Hematopoietic multipotent progenitor cell treated with erythropoietin and hydrocortisone succinate and interleukin-3 and kit ligand, for 15 days (in vitro differentiated cells): Measurements from ENCODE around the gene NIPSNAP2.
"Not testable (repeated sequence)": the region's sequence is repeated elsewhere in the genome, so short reads cannot be mapped to it uniquely, and the experiment has no call there.

ENCODE experiments used
- DNase-seq: peaks from one replicate; pipeline ENCODE4 v3.0.0-alpha.2; 2015; ENCODE audit warnings: low spot score

Gene NIPSNAP2

DNA sequence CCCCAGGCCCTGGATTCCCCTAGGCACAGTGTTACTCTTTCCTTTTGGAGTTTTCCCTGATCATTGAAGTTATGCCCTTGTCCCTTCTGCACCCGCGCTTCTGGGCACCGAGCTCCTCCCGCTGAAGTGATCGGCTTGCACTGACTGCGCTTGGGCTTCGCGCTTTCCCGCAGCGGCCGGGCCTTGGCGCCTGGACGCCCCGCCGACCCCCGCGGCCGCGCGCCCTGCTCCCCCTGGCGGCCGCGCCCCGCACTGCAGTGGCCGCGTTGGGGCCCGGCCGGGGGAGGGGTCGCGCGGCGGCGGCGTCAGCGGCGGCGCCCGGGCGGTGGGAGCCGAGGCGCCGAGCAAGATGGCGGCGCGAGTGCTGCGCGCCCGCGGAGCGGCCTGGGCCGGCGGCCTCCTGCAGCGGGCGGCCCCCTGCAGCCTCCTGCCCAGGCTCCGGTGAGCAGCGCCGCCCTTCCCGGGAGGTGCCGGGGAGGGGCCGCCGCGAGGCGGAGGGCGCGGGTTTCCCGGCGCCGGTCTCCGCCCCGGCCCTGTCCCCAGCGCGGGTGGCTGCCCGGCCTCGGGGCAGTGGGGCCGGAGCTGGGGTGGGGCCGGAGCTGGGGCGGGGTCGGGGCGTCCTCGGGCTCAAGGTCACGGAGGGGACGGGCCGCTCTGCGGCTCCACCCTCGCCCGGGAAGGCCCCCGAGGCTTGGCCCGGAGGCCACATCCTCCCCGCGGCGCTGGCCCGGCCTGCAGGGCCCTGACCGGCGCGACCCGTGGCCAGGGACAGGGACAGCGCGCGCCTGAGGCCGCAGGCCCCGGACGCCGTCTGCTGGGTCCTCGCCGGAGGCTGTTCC, at the start of gene NIPSNAP2:
Gene NIPSNAP2 (plus strand): TSS at position 325 of the 839 bp plus-strand sequence. CDS start 25 bp downstream, at position 350.
- DNase-seq: peak; percentile 57

DNA sequence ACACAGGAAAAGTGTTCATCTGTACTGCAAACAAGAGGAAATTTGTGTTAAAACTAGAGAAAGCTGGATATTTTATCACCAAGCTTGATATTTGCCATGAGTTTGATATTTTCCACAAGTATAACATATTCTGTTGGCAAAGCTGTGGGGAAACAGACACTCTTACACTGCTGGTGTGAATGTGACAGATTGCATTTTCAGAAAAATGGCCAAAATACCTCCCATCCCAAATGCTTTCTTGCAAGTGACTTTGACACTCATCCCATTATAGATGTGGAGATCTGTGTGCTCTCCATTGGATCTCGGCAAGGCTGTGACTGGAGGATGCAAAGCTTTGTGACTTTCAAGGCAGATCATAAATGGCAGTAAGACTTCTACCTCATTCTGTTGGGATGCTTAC, 46.6 kb upstream of the NIPSNAP2 start:
- DNase-seq: no peak

DNA sequence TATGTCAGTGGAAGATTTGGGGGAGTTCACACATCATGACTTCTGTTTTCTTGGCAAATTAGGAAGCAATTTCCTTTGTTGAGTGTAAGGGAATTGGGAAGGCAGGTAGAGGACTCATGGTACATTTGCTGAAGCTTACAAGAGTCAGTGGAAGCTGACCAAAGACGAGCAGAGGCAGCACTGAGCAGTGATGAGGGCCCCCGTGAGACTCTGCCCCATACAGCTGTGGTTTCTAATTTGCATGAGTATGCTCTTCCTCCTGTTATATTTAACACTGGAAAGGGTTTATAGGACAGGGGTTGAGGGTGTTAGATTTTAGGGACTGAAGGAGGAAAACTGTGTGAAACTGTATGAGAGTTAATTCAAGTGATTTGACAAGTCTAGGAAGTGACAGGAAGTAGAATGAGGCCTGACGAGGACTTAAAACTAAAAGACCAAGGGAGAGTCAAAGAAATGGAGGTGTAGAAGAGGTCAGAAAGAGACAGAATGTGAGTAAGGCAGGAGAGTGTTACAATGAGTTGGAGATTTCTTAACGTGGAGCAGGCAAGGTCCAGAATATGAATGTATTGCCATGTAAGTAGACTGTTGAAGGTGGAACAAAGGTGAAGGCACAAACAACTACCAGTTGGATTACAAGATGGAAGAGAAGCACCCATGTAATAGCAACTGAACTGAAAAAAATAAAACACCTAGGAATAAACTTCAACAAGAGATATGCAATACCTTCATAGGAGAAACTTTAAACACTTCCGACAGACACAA, 36.2 kb upstream of the NIPSNAP2 start:
- no peak for DNase-seq

DNA sequence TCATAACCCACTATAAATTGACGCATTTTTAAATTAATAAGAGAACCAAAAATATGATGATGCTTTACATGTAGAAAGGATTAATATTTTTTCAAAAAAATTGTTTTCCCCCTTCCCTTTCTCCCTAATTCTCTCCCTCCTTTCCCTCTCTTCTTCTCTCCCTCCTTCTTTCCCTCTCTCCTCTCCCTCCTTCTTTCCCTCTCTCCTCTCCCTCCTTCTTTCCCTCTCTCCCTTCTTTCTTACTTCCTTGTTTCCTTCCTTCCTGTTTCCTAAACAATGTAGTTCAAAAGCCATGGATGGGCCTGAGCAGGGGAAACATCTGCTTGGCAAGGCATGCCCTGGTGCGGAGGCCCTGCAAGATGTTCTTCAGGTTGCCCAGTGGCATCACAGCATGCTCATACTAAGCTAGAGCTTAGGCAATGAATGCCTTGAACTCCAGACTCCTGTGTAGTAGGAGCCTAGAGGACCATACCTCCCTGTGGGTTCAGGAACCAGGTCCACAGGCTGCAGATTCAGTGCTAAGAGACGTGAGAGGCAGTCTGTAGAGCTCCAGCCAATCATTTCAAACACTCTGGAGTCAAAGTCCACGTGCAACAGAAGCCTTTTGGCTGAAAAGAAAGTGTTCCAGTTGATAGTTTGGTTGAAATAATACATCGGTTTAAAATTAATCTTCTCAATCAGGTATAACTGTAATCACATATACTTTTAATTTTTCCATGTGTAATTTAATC, 32.8 kb upstream of the NIPSNAP2 start:
- no peak for DNase-seq

DNA sequence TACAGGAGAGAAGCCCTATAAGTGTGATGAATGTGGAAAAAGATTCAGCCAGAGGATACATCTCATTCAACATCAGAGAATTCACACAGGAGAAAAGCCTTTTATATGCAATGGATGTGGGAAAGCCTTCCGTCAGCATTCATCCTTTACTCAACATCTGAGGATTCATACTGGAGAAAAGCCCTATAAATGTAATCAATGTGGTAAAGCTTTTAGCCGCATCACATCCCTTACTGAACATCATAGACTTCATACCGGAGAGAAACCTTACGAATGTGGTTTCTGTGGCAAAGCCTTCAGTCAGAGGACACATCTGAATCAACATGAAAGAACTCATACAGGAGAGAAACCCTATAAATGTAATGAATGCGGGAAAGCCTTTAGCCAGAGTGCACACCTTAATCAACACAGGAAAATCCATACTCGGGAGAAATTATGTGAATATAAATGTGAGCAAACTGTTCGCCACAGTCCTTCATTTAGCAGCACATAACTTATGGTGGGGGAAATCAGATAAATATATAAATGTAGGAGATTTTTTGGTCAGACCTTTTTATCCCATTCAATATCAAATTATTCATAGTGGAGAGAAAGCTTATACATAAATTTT, 24.8 kb upstream of the NIPSNAP2 start:
- no peak for DNase-seq

DNA sequence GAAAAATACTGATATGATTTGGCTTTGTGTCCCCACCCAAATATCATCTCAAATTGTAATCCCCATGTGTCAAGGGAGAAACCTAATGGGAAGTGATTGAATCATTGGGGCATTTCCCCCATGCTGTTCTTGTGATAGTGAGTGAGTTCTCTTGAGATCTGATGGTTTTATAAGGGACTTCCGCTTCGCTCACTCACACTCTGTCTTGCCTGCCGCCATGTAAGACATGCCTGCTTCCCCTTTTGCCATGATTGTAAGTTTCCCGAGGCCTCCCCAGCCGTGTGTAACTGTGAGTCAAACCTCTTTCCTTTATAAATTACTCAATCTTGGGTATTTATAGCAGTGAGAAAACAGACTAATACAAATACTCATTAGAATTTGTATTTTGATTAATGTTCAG, 17.8 kb upstream of the NIPSNAP2 start:
- no peak for DNase-seq

DNA sequence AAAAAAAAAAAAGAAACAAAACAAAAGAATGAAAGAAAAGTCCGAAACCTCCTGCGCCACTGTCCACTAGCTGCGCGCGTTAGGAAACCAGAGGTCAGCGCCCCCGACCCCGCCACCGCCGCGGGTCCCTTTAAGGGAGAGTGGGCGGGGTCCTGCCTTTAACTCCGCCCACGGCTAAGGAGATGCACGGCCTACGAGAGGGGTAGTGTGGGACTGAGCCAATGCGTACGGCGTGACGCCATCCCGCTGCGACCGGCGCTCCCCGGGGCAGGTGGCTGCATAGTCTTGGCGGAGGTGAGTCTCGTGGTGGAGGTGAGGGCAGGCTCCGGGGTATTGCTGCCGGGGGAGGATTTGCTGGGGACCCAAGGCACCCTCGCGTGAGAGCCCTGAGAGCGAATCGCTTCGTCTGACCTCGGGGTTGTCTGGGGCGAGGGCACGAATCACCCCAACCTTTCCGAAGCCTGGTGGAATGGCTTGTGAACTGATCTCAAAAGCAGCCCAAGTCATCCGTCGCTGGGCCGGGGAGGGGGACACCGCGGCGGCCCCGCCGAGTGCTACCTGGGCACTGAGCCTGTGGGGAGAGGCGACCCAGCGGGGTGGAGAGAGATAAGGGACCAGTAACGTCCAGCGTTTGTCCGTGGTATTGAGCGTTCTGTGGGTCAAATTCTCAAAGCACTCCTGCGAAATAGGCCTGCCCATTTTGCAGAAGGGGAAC, 12.6 kb upstream of the NIPSNAP2 start, which contains the start of gene MRPS17:
Gene MRPS17 (plus strand): TSS at position 241 of the 715 bp plus-strand sequence. CDS start 1,319 bp downstream, outside the sequence.
- peak; percentile 86 for DNase-seq

DNA sequence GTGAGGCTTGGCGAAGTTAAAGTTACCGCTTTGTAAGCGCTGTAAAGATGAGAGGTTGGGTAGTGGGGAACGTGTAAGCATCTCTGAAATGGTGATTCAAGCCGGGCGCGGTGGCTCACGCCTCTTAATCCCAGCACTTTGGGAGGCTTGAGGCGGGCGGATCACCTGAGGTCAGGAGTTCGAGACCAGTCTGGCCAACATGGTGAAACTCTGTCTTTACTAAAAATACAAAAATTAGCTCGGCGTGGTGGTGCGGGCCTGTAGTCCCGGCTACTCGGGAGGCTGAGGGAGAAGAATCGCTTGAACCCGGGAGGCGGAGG, 12.1 kb upstream of the NIPSNAP2 start:
- DNase-seq: not testable (repeated sequence)

DNA sequence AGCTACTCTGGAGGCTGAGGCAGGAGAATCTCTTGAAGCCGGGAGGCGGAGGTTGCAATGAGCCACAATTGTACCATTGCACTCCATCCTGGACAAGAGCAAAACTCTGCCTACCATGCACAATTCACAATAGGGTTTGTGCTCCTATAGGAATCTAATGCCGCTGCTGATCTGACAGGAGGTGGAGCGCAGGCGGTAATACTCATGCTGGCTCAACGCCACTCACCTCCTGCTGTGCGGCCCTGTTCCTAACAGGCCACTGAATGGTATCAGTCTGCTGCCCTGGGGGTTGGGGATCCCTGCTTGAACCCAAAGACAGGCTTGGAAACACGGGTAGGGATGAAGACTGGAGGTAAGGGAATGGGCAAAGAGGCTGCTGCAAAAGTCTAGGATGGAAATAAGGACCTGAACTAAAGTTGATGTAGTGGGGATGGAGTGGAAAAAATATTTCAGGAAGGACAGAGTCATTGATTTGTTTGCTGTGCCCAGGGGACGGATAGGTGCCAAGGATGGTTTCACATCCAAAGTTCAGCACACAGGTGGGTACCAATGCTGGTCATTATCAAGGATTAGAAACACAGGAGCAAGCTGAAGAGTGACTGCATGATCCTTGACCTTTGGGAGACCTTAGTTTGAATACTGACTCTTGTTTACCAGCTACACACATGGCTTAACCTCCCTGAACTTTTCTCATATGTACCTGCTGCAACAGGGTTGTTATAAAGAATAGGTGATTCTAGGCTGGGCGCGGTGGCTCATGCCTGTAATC, 10.5 kb upstream of the NIPSNAP2 start:
- DNase-seq: no peak

DNA sequence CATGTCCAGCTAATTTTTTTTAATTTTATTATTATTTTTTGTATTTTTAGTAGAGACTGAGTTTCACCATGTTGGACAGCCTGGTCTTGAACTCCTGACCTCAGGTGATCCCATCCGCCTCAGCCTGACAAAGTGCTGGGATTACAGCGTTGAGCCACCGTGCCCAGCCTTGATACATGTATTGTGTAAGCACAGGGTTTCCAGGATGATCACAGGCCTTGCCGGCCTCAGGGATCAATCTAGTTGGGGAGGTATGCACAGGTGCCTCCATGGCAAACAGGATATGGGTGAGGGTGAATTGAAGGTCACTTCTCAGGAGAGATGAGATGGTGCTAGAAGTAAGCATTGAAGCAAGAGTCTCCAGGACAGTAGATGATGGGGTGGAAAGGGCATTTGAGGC, 7.2 kb upstream of the NIPSNAP2 start:
- no peak for DNase-seq

DNA sequence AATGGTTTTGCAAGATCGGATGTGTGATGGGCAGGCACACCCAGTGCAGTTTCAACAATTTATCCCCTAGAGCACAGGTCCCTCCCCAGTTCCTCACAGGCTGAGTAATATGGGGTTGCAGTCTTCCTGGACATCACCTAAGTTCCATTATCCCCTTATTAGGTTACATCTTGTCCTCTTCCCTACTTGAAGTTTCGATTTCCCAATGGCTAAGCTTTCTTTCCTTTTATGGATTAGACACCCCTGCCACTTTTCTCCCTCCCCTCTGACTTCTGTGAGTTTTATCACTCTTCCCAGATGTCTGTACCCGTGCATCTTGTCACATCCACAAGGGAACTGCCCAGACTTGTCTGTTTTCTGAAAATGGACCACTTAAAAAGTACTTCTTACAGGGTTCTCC, 2.4 kb upstream of the NIPSNAP2 start:
- DNase-seq: no peak

DNA sequence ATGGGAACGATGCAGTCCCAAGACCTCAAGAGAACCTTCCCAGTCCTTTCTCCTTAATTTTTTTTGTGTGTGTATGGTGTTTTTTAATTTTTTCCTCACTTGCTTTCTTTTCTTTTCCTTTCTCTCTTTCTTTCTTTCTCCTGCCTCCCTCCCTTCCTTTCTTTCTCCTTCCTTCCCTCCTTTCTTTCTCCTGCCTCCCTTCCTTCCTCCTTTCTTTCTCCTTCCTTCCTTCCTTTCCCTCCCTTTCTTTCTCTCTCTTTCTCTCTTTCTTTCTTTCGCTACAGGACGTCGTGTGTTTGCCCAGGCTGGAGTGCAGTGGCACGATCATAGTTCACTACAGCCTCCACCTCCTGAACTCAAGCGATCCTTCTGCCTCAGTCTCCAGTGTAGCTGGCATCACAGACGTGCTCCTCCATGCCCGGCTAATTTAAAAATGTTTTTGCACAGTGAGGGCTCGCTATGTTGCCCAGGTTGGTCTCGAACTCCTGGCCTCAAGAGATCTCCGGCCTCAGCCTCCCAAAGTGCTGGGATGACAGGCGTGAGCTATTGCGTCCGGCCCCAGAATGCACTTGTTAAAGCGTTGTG, 709 bp upstream of the NIPSNAP2 start:
- DNase-seq: no peak

DNA sequence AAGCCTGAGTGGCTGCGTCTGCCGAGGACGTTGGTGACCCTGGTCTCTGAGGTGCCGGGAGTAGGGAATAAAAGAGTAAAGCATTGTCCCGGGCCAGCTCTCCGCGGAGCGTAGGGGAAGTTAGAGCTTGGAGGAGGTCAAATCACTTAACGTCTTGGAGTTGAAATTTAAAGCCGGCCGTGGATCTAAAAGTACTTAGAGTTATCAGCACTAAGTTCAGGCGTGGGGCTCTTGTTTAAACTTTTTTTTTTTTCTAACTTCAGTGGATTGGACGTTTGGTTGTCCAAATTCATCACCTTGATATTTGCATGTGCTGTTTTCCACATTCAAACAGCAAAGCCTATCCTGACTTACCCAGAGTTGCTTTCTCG, 700 bp downstream of the NIPSNAP2 start:
- DNase-seq: peak; percentile 33

DNA sequence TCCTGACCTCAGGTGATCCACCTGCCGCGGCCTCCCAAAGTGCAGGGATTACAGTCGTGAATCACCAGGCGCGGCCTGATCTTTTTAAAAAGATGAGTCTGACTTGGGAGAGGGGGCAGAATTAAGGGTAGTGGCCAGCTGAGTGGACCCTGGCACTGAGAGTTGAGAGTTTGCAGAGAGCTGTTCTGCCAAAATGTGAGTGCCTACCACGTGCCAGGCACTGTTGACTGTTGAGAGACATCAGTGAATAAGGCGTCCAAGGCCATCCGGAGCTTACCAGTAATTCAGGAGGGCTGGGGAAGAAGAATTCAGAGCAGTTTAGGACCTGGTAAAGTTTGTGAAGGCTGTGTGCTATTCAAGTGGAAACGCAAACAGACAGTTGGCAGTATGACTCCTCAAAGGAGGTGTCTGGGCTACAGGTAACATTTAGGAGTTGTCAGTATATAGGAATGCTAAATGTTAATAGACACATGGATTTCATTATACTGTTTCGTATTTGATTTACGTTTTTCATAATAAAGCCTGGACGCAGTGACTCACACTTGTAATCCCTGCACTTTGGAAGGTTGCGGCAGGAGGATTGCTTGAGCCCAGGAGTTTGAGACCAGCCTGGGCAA, 1.5 kb downstream of the NIPSNAP2 start:
- DNase-seq: no peak

DNA sequence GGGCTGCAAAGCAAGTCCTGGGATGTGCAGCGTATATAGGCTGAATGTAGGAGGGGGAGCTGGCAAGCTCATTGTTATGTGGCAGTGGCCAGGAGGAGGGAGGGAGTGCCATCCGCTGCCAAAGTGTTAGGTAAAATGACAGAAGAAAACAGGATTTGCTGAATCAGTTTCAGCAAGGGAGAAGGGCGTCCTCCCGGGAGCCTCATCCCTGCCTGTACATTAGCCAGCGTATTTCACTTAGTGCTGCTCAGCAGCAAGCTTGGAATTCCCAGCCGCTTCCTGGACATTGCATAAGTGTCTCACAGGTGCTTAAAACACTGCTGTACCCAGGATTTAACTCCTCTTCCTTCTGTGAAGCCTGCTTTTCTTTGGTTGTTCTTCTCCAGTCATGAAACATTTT, 2.5 kb downstream of the NIPSNAP2 start:
- no peak for DNase-seq

DNA sequence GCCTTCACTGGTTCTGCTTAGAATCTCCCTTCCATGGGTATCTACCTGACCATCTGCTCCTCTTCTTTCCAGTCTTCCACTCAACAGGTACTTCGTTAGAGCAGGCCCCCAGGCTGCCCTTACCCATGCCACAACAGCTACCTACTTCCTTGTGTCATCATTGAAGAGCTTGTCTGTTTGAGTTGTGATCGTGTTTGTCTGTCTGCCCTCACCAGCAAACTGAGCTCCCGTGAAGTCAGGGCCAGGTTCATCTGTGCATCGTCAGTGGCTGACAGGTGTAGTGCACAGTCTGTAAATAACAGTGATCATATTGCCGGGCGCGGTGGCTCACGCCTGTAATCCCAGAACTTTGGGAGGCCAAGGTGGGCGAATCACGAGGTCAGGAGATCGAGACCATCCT, 5.0 kb downstream of the NIPSNAP2 start:
- DNase-seq: no peak

DNA sequence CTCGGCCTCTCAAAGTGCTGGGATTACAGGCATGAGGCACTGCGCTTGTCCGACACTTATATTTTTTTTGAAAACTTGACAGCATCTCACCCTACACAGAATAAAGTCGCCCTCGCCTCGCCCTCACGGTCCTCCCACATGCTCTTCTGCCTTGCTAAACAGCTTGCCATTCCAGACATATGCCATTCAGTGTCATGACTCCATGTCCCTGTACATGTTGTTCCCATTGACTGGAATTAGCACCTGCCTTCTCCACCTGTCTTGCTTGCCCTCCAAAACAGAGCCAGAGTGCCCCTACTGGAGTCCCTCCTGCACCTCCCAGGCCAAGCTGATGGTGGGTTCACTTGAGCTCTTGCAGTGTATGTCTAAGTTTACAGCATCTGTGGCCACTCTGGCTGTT, 6.2 kb downstream of the NIPSNAP2 start:
- DNase-seq: no peak

DNA sequence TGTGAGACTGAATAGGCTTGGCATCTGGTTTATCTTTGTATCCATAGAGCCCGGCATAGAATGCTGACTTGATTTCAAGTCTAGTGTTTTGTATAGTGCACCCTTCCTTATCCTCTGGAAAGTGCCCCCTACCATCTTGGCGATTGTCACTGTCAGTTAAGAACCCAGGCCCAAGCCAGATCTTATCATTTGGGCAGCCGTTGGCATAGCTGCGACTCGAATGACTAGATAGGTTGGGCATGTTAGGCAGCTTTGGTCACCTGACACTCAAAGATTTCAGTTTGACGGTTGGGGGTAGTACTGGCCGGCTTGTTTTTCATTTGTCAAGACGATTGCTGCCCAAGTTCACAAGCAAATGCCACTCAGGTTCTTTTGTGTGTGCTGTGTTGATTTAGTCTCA, 6.6 kb downstream of the NIPSNAP2 start:
- peak; percentile 36 for DNase-seq

DNA sequence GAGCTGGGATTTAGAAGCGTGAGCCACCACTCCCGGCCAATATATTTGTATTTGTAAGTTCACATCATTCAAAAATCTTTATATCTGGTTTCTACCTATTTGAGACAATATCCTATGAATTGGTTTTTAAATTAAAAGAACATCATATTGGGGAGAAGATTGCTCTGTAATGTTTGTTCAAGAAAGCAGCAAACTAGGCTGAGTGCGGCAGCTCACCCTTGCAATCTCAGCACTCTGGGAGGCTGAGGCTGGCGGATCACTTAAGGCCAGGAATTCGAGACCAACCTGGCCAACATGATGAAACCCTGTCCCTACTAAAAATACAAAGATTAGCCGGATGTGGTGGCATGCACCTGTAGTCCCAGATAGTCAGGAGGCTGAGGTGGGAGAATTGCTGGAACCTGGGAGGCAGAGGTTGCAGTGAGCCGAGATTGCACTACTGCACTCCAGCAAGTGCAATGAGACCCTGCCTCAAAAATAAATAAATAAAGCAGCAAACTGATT, 9.4 kb downstream of the NIPSNAP2 start:
- DNase-seq: no peak
